Suppressor macrophage treated with lipopolysaccharide for 1 hour (primary cell): ENCODE results near the gene LIPN.

ENCODE experiments used
- DNase-seq, 3 donors: peaks; one replicate each; pipeline ENCODE4 v3.0.0-alpha.2; 2020 to 2022

LIPN gene

DNA sequence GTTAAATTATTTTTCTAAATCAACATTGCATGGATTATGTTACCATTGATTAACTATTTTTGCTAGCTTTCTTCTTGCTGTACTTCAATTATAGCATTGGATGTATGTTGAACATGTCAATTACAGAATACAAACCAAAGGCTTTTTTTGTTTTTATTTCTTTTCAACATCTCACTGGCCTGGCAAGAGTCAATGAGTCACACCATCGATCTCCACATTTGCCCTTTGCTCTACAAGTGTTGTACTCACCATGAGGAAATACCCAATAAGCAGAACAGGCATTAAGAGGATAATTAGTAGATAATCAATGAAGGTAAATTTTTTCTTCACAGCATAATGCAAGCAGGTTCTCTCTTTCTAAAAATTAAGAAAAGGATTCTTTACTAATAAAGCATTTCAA is 68.5 kb downstream of the LIPN start:
- no peak for DNase-seq
